Esophagus squamous epithelium (tissue), 5 donors: ENCODE measurements around the gene HS3ST3B1. TPM values are rescaled to one million over a fixed set of nuclear protein-coding genes. Genes with fewer than 3 reads are reported as not detected.

Experiments used
- DNase-seq: peaks from one replicate; lab custom pipeline; 2025; lab: John Stamatoyannopoulos, UW
- H3K27ac ChIP-seq, 4 donors: fragments of 200-600 bp; sonication (generic); one replicate each; pipeline ENCODE4 v1.5.1; 2016 to 2019; ENCODE audit warnings: mild to moderate bottlenecking in 1 of 4
- H3K27me3 ChIP-seq, 4 donors: fragments of 200-600 bp; sonication (generic); 1 replicate in 3 of 4; 2 replicates in 1 of 4; pipeline versions ENCODE4 v1.5.1 to v1.6.0; 2017 to 2021; ENCODE audit warnings: antibody characterized with exemption in 1 of 4
- H3K36me3 ChIP-seq, 3 donors: fragments of 200-600 bp; sonication (generic); one replicate each; pipeline ENCODE4 v1.5.1; 2016 to 2019
- H3K4me1 ChIP-seq, 3 donors: fragments of 200-600 bp; sonication (generic); one replicate each; pipeline ENCODE4 v1.5.1; 2017 to 2019
- H3K4me3 ChIP-seq, 4 donors: fragments of 200-600 bp; sonication (generic); 1 replicate in 3 of 4; 2 replicates in 1 of 4; pipeline ENCODE4 v1.5.1; 2016 to 2019; ENCODE audit warnings: mild to moderate bottlenecking in 2 of 4, moderate library complexity in 1 of 4
- H3K9me3 ChIP-seq, 3 donors: fragments of 200-600 bp; sonication (generic); one replicate each; pipeline ENCODE4 v1.5.1; 2016 to 2019
- POLR2A ChIP-seq, 4 donors: fragments of 450-650 bp; IDR thresholded peaks; one replicate each; pipeline ENCODE4 v1.6.1; 2017; ENCODE audit warnings: antibody characterized with exemption in 4 of 4, mild to moderate bottlenecking in 4 of 4, moderate library complexity in 3 of 4
- WGBS, 2 donors: methylation state at CpG; one replicate each; pipeline ENCODE4 v1.1.5; 2018; 5-methylcytosine and 5-hydroxymethylcytosine counted together
- intact Hi-C: fragments of 100-400 bp; cut with DNase I; formaldehyde crosslinking; loops from one replicate; pipeline ENCODE4 v1.15.0; 2022
- total RNA-seq, 4 donors: library from RNA; depleted of rRNA; stranded (reverse); fragments of >200 nt; gene quantifications; one replicate each; pipeline ENCODE4 v1.1.0, GENCODE V29; 2016
- TF ChIP-seq, protein P1 (sequence below), 6 experiments: fragments of 450-650 bp in 4 of 6; fragments of 200-600 bp in 2 of 6; sonication (generic) in 2 of 6; IDR thresholded peaks; one replicate each; pipeline ENCODE4 v1.5.1; 2016 to 2019; ENCODE audit warnings: antibody characterized with exemption in 6 of 6, mild to moderate bottlenecking in 4 of 6, moderate library complexity in 4 of 6
- donor health status: DM: yes; HTN: yes; CAD: no.

Gene HS3ST3B1
- total RNA-seq, 4 donors from 2014 or later = 5.6 to 7.6 (median 6.4) TPM

DNA sequence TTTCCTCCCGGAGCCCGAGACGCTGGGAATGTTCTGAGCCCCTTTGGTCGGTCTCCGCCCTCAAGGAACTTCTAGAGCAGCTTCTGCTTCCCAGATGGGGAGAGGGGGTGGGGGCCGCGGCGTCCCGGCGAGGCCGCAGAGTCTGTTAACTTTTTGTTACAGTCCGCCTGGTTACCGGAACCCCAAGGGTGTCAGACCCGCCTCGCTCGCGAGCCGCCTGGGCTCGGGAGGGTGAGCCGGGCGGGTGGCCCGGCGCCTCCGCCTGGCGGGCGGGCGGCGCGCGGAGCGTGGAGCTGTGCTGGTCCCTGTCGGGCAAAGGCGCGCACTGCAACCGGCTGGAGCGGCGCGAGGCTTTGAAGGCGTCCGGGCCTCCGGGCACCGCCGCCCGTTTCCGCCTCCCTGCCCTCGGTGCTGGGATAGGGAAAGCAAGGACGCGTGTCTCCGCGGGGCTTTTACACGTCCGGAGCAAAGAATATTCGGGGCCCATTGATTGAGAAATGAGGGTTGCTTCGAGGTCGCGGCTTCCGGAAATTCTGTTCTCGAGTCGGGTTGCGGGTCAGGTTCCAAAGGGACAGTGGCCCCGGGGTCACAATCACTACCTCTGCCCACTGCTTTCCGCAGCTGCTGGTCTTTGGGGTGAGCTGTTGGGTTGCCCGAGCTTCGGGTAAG is 1.7 kb downstream of the HS3ST3B1 start:
- H3K4me1 ChIP-seq = peaks cover 27 to 86% (median 27%) of the 10 kb centered on the region in 3 donors
- DNase-seq = no peak
- H3K36me3 ChIP-seq = no peaks in the 10 kb centered on the region
- intact Hi-C loops = loop anchor here (5.0 to 10.0 kb wide), 2 partner anchors 622 to 705 kb away; no protein-coding TSS in a partner anchor
- 0% methylated on average over 9 of the region's 64 CpGs for WGBS, 2 donors
- peak overlapping the region; percentile 67 to 83 (median 72) for H3K4me3 ChIP-seq
- peaks cover 0 to 93% (median 12%) of the 10 kb centered on the region in 4 donors for H3K27me3 ChIP-seq
- TF ChIP-seq POLR2A (IDR thresholded peaks at IDR 0.05) = peak in 1 of 4 donors; percentile 23
- TF ChIP-seq, protein P1, sequence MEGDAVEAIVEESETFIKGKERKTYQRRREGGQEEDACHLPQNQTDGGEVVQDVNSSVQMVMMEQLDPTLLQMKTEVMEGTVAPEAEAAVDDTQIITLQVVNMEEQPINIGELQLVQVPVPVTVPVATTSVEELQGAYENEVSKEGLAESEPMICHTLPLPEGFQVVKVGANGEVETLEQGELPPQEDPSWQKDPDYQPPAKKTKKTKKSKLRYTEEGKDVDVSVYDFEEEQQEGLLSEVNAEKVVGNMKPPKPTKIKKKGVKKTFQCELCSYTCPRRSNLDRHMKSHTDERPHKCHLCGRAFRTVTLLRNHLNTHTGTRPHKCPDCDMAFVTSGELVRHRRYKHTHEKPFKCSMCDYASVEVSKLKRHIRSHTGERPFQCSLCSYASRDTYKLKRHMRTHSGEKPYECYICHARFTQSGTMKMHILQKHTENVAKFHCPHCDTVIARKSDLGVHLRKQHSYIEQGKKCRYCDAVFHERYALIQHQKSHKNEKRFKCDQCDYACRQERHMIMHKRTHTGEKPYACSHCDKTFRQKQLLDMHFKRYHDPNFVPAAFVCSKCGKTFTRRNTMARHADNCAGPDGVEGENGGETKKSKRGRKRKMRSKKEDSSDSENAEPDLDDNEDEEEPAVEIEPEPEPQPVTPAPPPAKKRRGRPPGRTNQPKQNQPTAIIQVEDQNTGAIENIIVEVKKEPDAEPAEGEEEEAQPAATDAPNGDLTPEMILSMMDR (IDR thresholded peaks at IDR 0.05) = peak; percentile 84 to 99 (median 96)
- peak overlapping the region; percentile 84 to 88 (median 88) for H3K27ac ChIP-seq
- no peaks in the 10 kb centered on the region for H3K9me3 ChIP-seq

DNA sequence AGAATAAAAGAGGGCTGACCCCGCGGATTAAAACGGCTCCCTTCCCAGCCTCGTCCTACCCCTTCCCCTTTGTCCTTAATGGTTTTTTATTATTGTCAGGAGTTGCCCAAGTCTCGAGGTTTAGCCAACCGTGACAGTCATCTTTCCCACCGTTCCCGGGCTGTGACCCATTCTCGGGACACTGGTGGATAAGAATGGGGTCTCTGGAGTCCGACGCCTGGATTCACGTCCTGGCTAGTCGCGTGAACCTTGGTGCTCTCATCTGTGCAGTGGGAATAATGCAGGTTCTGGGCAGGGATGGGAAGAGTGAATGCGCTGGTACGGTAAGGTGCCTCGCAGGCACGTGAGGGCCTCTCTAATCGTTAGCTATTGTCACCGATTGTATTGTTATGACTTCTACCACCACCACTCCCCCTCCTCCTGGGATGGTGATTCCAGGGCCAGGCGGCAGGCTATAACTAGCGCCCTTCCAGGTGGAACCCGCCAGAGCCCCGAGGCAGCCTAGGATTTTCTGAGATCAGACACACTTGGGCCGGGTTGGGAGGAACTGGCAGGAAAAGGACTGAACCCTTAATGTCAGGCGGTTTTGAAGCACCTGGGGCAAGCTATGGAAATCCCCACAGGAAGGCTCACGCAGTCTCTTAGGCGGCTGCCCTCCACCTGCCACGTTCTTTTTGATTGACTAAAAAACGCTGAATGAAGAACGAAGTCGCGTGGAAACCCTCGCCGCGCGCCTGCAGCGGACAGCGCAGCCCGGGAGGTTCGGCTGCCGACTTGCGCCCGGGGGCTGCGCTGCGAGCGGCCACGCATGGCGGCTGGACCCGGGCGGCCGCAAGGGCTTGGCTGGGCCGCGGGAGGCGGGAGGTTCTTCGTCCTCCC is 2.7 kb downstream of the HS3ST3B1 start:
- Histone ChIP-seq H3K9me3 (no peaks in the 10 kb centered on the region), H3K4me1 (peaks cover 24 to 85% (median 27%) of the 10 kb centered on the region in 3 donors), H3K4me3 (peak overlapping the region; percentile 67 to 83 (median 72)), H3K27ac (peak overlapping the region in 3 of 4 donors; percentile 87 to 88 (median 88)), H3K36me3 (no peaks in the 10 kb centered on the region), H3K27me3 (peaks cover 0 to 93% (median 4%) of the 10 kb centered on the region in 4 donors)
- TF ChIP-seq, protein P1 (IDR thresholded peaks at IDR 0.05) = no peak
- no peak for TF ChIP-seq POLR2A (IDR thresholded peaks at IDR 0.05)
- no peak for DNase-seq
- 8 to 25% methylated on average over 12 to 34 of the region's 56 CpGs for WGBS, 2 donors
- intact Hi-C loops = loop anchor here (5.0 to 10.0 kb wide), 2 partner anchors 621 to 706 kb away; no protein-coding TSS in a partner anchor

DNA sequence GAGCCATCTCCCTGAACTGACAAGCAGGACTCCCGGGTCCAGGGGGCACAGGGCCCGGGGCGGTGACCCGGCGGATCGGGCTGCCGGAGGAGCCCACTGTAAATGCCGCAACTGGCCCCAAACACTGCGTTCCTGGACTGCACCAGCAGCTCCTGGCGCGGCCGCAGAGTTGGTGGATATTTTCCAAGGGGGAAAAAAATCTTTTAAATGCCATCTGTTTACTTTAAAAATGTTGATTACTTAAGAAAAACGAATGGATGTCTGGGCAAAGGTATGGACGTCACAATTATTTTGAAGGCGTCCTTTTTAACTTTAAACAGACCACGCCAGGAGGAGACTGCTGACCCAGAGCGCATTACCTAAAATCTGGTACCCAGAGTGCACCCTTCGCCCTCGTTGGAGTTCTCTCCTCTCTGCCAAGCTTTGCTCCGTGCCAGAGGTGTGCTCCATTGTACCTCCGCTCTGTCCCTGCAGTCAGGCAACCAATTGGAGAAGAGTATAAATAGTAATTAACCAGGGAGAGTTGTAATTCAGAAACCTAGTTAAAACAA is 3.4 kb downstream of the HS3ST3B1 start:
- no peak for DNase-seq
- TF ChIP-seq, protein P1 (IDR thresholded peaks at IDR 0.05) = no peak
- no peak for TF ChIP-seq POLR2A (IDR thresholded peaks at IDR 0.05)
- H3K27me3 ChIP-seq = peaks cover 0 to 93% (median 2%) of the 10 kb centered on the region in 4 donors
- H3K4me3 ChIP-seq = peak overlapping the region; percentile 67 to 83 (median 72)
- H3K9me3 ChIP-seq = no peaks in the 10 kb centered on the region
- no peaks in the 10 kb centered on the region for H3K36me3 ChIP-seq
- intact Hi-C loops = loop anchor here (5.0 to 10.0 kb wide), 2 partner anchors 621 to 707 kb away; no protein-coding TSS in a partner anchor
- peaks cover 27 to 85% (median 29%) of the 10 kb centered on the region in 3 donors for H3K4me1 ChIP-seq
- peak overlapping the region in 2 of 4 donors; percentile 10 to 14 for H3K27ac ChIP-seq
- 41 to 65% methylated on average over 9 to 13 of the region's 21 CpGs for WGBS, 2 donors

DNA sequence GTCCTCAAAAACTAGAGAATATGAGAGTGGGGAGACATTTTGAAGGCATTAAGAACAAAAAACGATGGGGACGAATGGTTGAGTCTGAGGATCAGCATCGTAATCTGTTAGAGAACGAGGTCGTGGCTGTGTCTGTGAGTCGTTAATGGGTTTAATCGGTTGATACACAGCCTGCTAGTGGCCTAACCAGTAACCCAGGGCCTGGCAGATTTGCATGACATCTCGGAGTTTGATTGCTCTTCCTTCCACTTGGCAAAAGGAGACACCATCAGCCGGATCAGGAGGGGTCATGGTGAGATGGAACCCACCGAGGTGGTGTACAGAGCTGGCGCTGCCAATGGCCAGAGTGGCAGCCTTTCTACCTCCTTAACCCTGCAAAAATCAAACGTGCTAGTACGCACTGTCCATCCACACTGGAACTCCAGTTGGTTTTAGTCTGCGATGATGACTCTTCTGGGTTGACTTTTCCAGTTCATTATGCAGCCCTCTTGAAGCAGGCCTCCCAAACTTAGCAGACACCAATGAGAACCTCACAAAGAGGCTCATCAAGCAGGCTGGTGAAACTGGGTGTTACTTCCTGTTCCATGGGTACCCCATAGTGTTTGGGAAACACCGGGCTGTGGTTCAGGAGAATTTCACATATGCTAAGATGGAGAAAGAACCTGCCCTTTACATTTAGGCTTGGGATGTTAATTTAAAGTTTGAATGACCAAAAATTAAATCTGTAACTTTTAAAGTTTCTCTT is 4.1 kb downstream of the HS3ST3B1 start:
- Histone ChIP-seq H3K36me3 (no peaks in the 10 kb centered on the region), H3K4me1 (peaks cover 25 to 85% (median 29%) of the 10 kb centered on the region in 3 donors), H3K27ac (peak overlapping the region in 1 of 4 donors; percentile 11), H3K4me3 (peak overlapping the region in 1 of 4 donors; percentile 12), H3K27me3 (peaks cover 0 to 92% (median 2%) of the 10 kb centered on the region in 4 donors), H3K9me3 (no peaks in the 10 kb centered on the region)
- TF ChIP-seq POLR2A (IDR thresholded peaks at IDR 0.05) = no peak
- TF ChIP-seq, protein P1 (IDR thresholded peaks at IDR 0.05) = no peak
- DNase-seq = no peak
- WGBS, 2 donors = 64 to 78% methylated on average over 10 to 15 of the region's 15 CpGs
- intact Hi-C loops = loop anchor here (5.0 to 10.0 kb wide), 2 partner anchors 620 to 708 kb away; no protein-coding TSS in a partner anchor
